T-helper 2 cell treated with Interferon-gamma antibody and Interleukin-4, amounts not matched to agents 5 μg/mL and 100 μg/mL, for 36 hours (primary cell): Measurements from ENCODE around the gene CFAP45.
A peak's percentile ranks its signal among the peaks of the same experiment; 100 is the strongest.

Experiments
- DNase-seq: peaks from one replicate; pipeline ENCODE4 v3.0.0; 2021; ENCODE audit warnings: low spot score
- H3K27ac Mint-ChIP-seq: one replicate; pipeline ENCODE4 v1.8.0; 2021; ENCODE audit warnings: mild to moderate bottlenecking, mixed read lengths
- H3K27me3 Mint-ChIP-seq: one replicate; pipeline ENCODE4 v1.8.0; 2021; ENCODE audit warnings: low read depth, mixed read lengths
- H3K36me3 Mint-ChIP-seq: one replicate; pipeline ENCODE4 v1.8.0; 2021; ENCODE audit warnings: low read depth, mixed read lengths
- H3K4me1 Mint-ChIP-seq: one replicate; pipeline ENCODE4 v1.8.0; 2021; ENCODE audit warnings: low read depth, mixed read lengths
- H3K4me3 Mint-ChIP-seq: one replicate; pipeline ENCODE4 v1.8.0; 2022; ENCODE audit warnings: mild to moderate bottlenecking, moderate library complexity, mixed read lengths
- H3K9me3 Mint-ChIP-seq: one replicate; pipeline ENCODE4 v1.8.0; 2021; ENCODE audit warnings: mixed read lengths

CFAP45 gene

DNA sequence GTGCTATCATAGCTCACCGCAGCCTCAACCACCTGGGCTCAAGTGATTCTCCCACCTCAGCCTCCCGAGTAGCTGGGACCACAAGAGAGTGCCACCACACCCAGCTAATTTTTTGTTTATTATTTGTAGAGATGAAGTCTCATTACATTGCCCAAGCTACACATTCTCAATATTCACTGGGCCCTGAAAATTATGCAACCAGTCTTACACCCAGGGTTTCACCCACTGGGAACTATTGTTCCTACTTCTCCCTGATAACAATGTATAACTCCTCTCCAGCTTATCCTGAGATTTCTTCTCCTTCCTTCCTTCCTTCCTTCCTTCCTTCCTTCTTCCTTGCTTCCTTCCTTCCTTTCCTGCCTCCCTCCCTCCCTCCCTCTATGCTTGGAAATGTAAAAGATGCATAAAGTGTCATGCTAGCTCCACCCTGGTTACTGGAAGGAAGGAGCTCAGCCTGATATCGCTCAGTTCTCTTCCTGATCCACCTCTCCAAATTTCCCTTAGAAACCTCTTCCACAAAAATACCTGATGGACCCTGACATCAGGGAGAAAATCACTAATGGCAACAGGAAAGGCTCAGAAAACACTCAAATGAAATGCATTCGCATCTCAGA lies 26.3 kb downstream of the CFAP45 start:
- H3K27me3 Mint-ChIP-seq, result no peaks in the 10 kb centered on the region
- H3K36me3 Mint-ChIP-seq, result no peaks in the 10 kb centered on the region
- no peaks in the 10 kb centered on the region for H3K9me3 Mint-ChIP-seq
- no peak overlapping the region for H3K4me3 Mint-ChIP-seq
- peaks cover 4% of the 10 kb centered on the region for H3K4me1 Mint-ChIP-seq
- no peak overlapping the region for H3K27ac Mint-ChIP-seq
- DNase-seq, result no peak

DNA sequence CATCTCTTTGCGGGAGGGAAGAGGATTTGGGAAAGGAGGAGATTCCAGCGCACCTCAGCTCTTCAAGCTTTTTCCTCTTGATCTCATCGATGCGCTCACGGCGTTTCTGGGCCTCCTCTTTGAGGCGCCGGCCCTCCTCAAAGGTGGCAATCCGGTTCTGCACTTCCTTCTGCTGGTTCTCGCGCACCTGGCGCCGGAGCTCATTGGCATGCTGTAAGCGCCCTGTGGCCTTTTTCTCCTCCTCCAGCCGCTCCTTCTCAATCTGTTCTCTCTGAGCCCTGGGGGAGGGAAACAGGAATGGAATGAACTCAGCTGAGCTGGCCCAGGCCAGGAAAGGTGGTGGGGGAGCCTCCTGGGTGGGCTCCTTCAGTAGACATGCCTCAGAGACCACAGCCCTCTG lies 27.1 kb downstream of the CFAP45 start:
- Mint-ChIP-seq H3K4me3 (no peak overlapping the region), H3K9me3 (no peaks in the 10 kb centered on the region), H3K27ac (no peak overlapping the region), H3K27me3 (no peaks in the 10 kb centered on the region), H3K4me1 (peaks cover 4% of the 10 kb centered on the region), H3K36me3 (no peaks in the 10 kb centered on the region)
- DNase-seq, result no peak

DNA sequence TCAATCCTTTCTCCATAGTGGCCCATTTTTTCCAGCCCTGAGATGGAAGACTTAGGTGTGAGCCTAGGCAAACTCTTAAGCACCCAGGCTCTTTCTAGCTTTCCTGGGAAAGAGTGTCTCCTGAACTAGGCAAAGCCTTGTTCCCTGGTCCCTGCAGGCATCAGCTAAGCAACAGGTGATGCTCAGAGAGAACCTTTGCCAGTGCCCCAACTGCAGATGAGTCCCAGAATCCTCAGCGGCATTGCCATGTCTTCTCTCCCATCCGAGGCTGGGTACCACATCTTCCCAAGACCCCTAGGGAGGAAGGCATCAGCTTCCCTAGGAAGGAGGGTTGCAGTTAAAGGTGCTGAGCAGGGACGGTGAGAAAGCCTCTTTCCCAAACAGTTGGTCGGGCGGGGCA lies 29.3 kb downstream of the CFAP45 start:
- Mint-ChIP-seq H3K9me3 (no peaks in the 10 kb centered on the region), H3K36me3 (no peaks in the 10 kb centered on the region), H3K4me1 (peaks cover 11% of the 10 kb centered on the region), H3K4me3 (no peak overlapping the region), H3K27ac (no peak overlapping the region), H3K27me3 (peaks cover 3% of the 10 kb centered on the region)
- DNase-seq, result no peak

DNA sequence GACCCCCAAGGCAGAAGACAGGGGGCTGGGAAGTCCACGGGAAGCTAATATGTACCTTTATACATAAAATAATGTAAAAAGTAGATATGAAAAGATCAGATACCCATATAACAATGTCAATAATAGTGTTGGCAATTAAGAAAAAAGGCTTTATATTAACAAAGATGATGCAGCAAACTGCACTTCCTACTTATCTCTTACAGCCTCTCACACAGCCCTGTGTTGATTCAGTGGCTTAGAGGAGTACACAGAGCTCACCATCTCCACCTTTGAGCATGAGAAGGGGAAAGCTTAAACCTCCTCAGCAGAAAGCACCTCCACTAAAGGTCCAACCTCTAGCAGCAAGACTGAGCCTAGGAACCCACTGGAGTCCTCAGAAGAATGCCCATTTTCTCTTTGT lies 30.4 kb downstream of the CFAP45 start:
- Mint-ChIP-seq H3K9me3 (no peaks in the 10 kb centered on the region), H3K4me3 (no peak overlapping the region), H3K4me1 (peaks cover 12% of the 10 kb centered on the region), H3K36me3 (no peaks in the 10 kb centered on the region), H3K27ac (no peak overlapping the region), H3K27me3 (peaks cover 3% of the 10 kb centered on the region)
- no peak for DNase-seq

DNA sequence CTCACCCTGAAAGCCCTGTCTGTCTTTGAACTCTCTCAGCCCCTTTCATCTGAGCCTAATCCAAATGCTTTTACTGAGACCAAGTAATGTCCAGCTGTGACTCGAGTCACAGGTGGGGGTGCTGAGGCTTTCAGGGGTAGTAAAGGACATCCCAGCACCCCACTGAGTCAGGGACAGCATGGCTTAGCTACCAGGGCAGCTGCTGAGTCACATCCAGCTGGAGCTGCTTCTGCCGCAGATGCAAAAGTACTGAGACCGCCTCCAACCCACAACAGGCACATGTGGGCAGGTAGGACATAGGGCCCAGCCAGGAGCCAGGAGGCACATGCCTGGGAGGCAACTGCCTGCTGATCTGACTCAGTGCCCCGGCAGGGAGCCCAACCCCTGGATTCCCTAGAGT lies 30.8 kb downstream of the CFAP45 start:
- Mint-ChIP-seq H3K4me1 (peaks cover 15% of the 10 kb centered on the region), H3K36me3 (no peaks in the 10 kb centered on the region), H3K4me3 (no peak overlapping the region), H3K27me3 (peaks cover 3% of the 10 kb centered on the region), H3K9me3 (no peaks in the 10 kb centered on the region), H3K27ac (no peak overlapping the region)
- DNase-seq, result peak; percentile 17

DNA sequence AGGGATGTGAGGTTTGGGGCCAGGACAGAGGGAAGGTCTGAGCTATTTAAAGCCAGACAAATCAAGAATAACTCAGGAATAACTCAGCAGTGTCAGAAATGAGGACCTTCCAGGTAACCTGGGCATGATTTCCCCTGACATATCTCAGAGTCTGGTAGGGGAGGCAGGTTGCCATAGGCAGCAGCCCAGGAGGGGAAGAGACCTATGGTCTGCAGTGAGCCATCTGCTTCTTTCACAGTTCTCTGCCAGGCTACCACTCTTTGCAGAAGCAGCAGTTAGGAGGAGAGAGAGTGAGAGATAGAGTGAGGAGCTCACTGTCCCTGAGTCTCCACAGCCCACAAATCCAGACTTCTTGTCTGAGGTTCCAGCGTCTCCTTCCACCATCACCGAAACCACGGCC lies 31.2 kb downstream of the CFAP45 start:
- H3K9me3 Mint-ChIP-seq, result no peaks in the 10 kb centered on the region
- H3K4me1 Mint-ChIP-seq, result peaks cover 16% of the 10 kb centered on the region
- peaks cover 3% of the 10 kb centered on the region for H3K27me3 Mint-ChIP-seq
- H3K27ac Mint-ChIP-seq, result no peak overlapping the region
- H3K36me3 Mint-ChIP-seq, result no peaks in the 10 kb centered on the region
- DNase-seq, result no peak
- no peak overlapping the region for H3K4me3 Mint-ChIP-seq

DNA sequence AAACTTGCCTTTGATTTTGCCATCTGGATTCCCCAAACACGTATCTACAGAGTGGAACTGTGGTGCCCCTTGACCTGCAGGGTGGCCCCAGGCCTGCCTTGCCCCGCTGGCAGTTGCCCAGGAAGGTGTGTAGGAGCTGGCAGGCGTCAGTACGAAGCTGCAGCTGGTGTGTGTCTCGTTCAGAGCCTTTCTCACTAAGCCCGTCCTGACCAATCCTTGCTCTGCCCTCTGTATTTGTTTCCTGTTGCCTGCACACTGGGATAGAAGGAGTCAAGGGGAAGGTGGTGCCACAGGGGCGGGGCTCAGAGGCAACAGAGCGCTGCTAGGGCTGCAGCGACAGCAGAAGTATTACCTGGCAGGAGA lies 32.3 kb downstream of the CFAP45 start:
- no peaks in the 10 kb centered on the region for H3K9me3 Mint-ChIP-seq
- peaks cover 16% of the 10 kb centered on the region for H3K4me1 Mint-ChIP-seq
- H3K4me3 Mint-ChIP-seq, result no peak overlapping the region
- H3K27me3 Mint-ChIP-seq, result peaks cover 3% of the 10 kb centered on the region
- H3K27ac Mint-ChIP-seq, result no peak overlapping the region
- no peak for DNase-seq
- no peaks in the 10 kb centered on the region for H3K36me3 Mint-ChIP-seq

DNA sequence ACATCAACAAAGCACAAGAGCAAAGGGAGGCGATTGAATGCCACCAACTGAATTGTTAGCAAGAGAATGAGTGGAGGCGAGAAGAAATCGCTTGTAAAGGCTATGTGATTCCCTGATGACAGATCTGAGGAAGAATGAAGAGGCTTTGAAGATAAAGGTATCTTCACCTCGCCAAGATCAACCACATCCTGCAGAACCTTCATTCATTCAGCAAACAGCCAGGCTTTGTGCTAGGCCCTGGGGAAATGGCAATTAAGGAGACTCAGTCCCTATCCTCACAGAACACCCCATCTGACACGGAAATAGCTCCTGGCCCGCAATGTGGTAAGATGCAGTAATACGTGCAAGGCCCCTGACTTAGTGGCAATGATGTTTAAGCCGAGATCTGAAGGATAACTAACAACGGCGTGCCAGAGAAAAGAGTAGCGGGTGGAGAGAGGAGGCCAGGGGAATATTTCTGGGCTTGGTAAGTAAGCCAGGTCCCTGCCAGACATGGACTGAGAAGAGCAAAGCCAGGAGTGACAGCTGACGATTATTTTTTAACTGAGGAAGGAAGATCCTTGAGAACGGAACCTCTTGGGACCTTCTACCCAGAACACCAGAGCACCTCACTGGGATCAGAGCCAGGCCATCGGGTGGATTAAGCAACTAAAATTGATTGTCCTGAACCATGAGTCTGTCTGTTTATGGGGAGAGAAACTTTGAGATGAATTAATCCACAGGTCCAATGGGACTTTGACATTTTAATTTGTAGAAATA lies 32.9 kb downstream of the CFAP45 start:
- H3K36me3 Mint-ChIP-seq, result no peaks in the 10 kb centered on the region
- DNase-seq, result no peak
- H3K27me3 Mint-ChIP-seq, result peaks cover 3% of the 10 kb centered on the region
- peaks cover 16% of the 10 kb centered on the region for H3K4me1 Mint-ChIP-seq
- H3K4me3 Mint-ChIP-seq, result no peak overlapping the region
- no peaks in the 10 kb centered on the region for H3K9me3 Mint-ChIP-seq
- H3K27ac Mint-ChIP-seq, result no peak overlapping the region

DNA sequence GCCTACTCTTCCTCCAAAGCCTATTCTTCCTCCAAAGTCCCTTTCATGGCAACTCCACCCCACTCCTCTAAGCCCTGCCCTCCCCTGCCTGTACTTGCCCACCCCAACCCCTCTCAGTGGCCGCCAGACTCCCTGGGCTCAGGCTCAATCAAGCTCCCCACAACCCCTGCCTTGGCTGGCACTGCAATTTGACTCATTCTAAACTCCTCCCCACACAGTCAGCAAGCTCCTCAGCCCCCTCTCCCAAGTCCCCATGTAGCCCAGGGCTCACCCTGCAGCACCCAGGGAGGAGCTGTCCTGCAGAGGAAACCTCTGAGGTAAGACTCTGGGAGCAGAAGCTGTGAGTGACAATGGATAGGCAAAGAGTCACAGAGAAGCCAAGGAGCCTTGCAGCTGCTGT lies 33.9 kb downstream of the CFAP45 start:
- Mint-ChIP-seq H3K27ac (no peak overlapping the region), H3K4me1 (peaks cover 16% of the 10 kb centered on the region), H3K36me3 (no peaks in the 10 kb centered on the region), H3K4me3 (no peak overlapping the region), H3K27me3 (peaks cover 5% of the 10 kb centered on the region), H3K9me3 (no peaks in the 10 kb centered on the region)
- no peak for DNase-seq

DNA sequence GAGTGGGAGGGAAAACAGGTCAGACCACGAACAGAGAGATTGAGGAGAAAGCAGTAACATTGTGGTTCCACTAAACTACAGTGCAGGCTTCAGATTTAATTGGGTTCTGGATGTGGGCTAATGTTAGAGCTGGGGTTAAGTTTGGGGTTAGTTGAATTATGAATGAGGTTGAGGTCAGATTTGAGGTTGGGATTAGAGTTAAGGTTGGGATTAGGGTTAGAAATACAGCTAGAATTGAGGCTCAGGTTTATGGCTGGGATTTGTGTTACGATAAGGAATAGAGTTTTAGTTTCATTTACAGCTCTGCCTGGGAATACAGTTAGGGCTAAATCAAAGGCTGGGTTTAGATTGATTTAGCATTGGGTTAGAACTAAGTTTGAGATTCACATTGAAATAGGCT lies 35.7 kb downstream of the CFAP45 start:
- Mint-ChIP-seq H3K4me1 (peaks cover 14% of the 10 kb centered on the region), H3K27ac (no peak overlapping the region), H3K9me3 (no peaks in the 10 kb centered on the region), H3K4me3 (no peak overlapping the region), H3K27me3 (peaks cover 5% of the 10 kb centered on the region), H3K36me3 (no peaks in the 10 kb centered on the region)
- DNase-seq, result no peak

DNA sequence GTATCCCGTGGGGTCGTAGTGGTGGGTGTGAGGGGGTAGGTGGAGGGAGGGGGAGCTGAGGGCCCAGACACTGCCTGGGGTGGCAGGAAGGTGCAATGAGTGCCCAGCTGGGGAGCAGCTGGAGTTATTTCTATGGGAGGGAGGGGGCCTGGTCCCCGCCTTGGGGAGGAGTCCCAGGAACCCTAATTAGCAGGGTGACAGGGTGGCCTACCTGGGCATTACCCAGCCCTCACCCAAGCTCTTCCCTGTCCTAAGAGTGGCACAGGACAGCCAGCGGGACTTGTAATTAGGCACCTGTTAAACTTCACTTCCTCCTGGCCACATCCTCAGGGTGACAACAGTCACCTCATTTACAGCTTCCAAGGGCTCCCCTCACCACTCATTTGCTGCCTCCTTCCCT lies 37.4 kb downstream of the CFAP45 start, which contains the start of gene VSIG8:
TSS of gene VSIG8 (minus strand) at position 101 of the 400 bp plus-strand sequence. CDS start 136 bp downstream, outside the sequence.
- H3K4me3 Mint-ChIP-seq, result no peak within 1 kb of the TSS
- no peaks in the 10 kb centered on the region for H3K9me3 Mint-ChIP-seq
- DNase-seq, result no peak
- H3K4me1 Mint-ChIP-seq, result peaks cover 11% of the 10 kb centered on the region
- peaks cover 5% of the 10 kb centered on the region for H3K27me3 Mint-ChIP-seq
- no peak within 1 kb of the TSS for H3K27ac Mint-ChIP-seq
- H3K36me3 Mint-ChIP-seq, result no peaks in the 10 kb centered on the region

DNA sequence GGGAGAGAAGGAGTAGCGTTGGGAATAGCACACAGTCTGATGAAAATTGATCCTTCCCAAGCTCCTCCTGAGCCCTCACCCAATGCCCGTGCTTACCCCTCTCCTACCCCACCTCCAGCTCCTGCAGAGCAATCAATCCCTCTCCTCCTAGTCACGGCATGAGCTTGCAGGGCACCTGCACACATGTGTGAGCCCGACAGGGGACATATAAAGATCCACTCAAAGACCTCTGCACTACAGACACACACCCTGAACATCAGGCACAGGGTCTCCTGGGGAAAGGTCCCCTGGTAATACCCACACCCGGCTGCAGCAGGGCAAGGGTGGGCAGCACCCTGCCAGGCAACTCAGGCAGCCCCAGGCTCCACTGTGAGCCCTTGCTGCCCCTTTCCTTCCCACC lies 37.9 kb downstream of the CFAP45 start:
- Mint-ChIP-seq H3K27ac (no peak overlapping the region), H3K4me1 (peaks cover 10% of the 10 kb centered on the region), H3K4me3 (no peak overlapping the region), H3K9me3 (no peaks in the 10 kb centered on the region), H3K36me3 (no peaks in the 10 kb centered on the region), H3K27me3 (peaks cover 4% of the 10 kb centered on the region)
- no peak for DNase-seq

DNA sequence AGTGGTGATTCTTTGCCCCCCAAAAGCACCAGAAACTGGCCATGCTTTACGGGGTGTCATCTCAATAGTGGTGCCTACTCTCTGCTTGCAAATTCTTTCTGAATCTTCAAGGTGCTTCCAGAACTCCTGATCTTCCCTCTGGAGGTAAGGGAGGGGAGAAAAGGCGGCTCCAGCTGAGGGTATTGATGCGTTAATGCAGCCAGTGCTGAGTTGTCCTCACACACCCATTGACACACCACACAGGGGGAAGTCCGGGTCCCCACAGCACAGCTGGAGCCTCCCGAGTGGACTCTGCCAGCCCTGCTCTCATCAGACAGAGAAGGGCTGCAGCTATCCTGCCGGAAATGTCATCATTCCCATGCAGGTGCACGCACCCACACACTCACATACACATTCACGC lies 38.7 kb downstream of the CFAP45 start:
- H3K36me3 Mint-ChIP-seq, result no peaks in the 10 kb centered on the region
- peaks cover 4% of the 10 kb centered on the region for H3K4me1 Mint-ChIP-seq
- H3K27ac Mint-ChIP-seq, result no peak overlapping the region
- no peak overlapping the region for H3K4me3 Mint-ChIP-seq
- DNase-seq, result no peak
- no peaks in the 10 kb centered on the region for H3K9me3 Mint-ChIP-seq
- H3K27me3 Mint-ChIP-seq, result peaks cover 2% of the 10 kb centered on the region

DNA sequence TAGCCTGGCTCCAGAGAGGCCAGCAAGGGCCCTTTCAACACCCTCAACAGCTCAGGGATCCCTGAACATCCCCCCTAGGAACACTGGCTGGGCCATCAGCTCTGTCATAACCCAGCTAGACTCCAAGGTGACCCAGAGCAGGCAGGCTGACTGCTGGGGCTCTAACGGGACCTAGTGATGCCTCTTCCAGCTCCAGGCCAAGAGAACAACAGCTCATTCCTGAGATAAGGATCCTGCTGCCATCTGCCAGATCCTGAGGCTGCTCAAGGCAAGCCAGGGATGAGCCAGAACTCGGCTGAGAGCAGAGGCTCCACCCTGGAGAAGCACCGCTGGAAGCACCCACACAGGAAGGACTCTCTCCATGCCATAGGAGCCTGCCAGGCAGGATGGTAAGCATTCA lies 39.5 kb downstream of the CFAP45 start:
- H3K27ac Mint-ChIP-seq, result no peak overlapping the region
- H3K4me1 Mint-ChIP-seq, result peaks cover 4% of the 10 kb centered on the region
- no peaks in the 10 kb centered on the region for H3K36me3 Mint-ChIP-seq
- H3K27me3 Mint-ChIP-seq, result peaks cover 2% of the 10 kb centered on the region
- H3K9me3 Mint-ChIP-seq, result no peaks in the 10 kb centered on the region
- DNase-seq, result no peak
- no peak overlapping the region for H3K4me3 Mint-ChIP-seq
